ENCODE results near the gene PYY. TPM values are rescaled to one million over a fixed set of nuclear protein-coding genes. Genes with fewer than 3 reads are reported as not detected.
"Not testable (repeated sequence)": the region's sequence is repeated elsewhere in the genome, so short reads cannot be mapped to it uniquely, and the experiment has no call there.

PYY gene
- total RNA-seq, 6 experiments from 2014 or later, result not detected

- no peaks in the 10 kb centered on the region for H3K4me1 ChIP-seq
- H3K4me3 ChIP-seq, result no peak overlapping the region
- intact Hi-C loops (cut with DNase I), result no loop called here
- H3K36me3 ChIP-seq, result no peaks in the 10 kb centered on the region
- H3K27ac ChIP-seq, result no peak overlapping the region
- 70% methylated on average over 9 of the region's 9 CpGs for WGBS (ENCODE audit: insufficient coverage, low coverage, low lambda C conversion rate, missing lambda C conversion rate)
- H3K9me3 ChIP-seq, result no peaks in the 10 kb centered on the region
- no peaks in the 10 kb centered on the region for H3K27me3 ChIP-seq
- no peak for DNase-seq
- no peak for TF ChIP-seq POLR2A (IDR thresholded peaks at IDR 0.05)
- TF ChIP-seq, protein P1, sequence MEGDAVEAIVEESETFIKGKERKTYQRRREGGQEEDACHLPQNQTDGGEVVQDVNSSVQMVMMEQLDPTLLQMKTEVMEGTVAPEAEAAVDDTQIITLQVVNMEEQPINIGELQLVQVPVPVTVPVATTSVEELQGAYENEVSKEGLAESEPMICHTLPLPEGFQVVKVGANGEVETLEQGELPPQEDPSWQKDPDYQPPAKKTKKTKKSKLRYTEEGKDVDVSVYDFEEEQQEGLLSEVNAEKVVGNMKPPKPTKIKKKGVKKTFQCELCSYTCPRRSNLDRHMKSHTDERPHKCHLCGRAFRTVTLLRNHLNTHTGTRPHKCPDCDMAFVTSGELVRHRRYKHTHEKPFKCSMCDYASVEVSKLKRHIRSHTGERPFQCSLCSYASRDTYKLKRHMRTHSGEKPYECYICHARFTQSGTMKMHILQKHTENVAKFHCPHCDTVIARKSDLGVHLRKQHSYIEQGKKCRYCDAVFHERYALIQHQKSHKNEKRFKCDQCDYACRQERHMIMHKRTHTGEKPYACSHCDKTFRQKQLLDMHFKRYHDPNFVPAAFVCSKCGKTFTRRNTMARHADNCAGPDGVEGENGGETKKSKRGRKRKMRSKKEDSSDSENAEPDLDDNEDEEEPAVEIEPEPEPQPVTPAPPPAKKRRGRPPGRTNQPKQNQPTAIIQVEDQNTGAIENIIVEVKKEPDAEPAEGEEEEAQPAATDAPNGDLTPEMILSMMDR (IDR thresholded peaks at IDR 0.05), result no peak
- ATAC-seq, result no peak
Observed at GRCh38 chr17:43976963-43977837, 23.5 kb upstream of the PYY start.

GRCh38 chr17:43975898-43976297 lies 22.2 kb upstream of the PYY start:
- no peaks in the 10 kb centered on the region for H3K27me3 ChIP-seq
- WGBS (ENCODE audit: insufficient coverage, low coverage, low lambda C conversion rate, missing lambda C conversion rate), result 52% methylated on average over 17 of the region's 27 CpGs
- no peaks in the 10 kb centered on the region for H3K9me3 ChIP-seq
- H3K4me3 ChIP-seq, result no peak overlapping the region
- intact Hi-C loops (cut with DNase I), result no loop called here
- H3K36me3 ChIP-seq, result no peaks in the 10 kb centered on the region
- TF ChIP-seq, protein P1 (IDR thresholded peaks at IDR 0.05), result no peak
- no peak for TF ChIP-seq POLR2A (IDR thresholded peaks at IDR 0.05)
- DNase-seq (no peak), ATAC-seq (no peak)
- H3K4me1 ChIP-seq, result no peaks in the 10 kb centered on the region
- no peak overlapping the region for H3K27ac ChIP-seq

DNA sequence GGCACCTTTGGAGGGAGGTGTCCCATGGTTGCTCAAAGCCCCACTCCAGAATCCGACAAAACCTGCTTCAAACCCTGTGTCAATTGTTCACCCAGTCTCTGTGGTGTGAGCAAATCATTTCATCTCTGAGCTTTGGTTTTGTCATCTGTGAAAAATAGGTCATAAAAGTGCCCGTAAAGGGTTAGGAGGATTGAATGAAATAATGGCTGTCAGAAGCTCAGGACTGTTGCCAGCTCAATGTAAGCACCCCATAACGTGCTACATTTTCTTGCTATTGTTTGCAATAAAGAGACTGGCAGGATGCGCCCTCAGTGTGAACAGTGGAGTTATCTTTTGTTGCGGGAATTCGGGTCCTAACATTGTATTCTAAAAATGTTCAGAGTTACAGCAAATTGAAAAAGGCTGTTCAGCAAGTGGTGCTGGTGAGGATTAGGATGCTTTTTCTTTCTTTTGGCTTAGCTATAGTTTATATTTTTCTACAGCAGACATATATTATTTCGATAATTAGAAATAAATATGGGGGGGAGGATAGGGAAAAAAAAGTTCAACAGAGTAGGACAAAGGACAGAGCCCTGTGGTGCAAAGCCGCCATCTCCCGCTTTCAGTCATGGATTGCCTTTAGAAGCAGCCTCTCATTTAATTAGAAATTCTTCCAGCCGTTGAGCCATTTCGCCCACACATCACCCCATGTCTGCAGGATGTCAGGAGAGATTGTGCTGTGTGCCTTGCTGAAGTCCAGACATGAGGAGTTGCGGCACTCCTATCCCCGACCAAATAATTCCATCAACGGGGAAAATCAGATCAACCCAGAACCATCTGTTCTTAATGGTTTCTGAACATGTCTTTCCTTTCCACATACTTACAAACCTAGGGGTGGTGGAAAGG lies 20.9 kb upstream of the PYY start:
- Histone ChIP-seq H3K27ac (no peak overlapping the region), H3K4me1 (no peaks in the 10 kb centered on the region), H3K4me3 (no peak overlapping the region), H3K36me3 (no peaks in the 10 kb centered on the region), H3K27me3 (no peaks in the 10 kb centered on the region), H3K9me3 (no peaks in the 10 kb centered on the region)
- DNase-seq (no peak), ATAC-seq (no peak)
- 66% methylated on average over 13 of the region's 14 CpGs for WGBS (ENCODE audit: insufficient coverage, low coverage, low lambda C conversion rate, missing lambda C conversion rate)
- no peak for TF ChIP-seq POLR2A (IDR thresholded peaks at IDR 0.05)
- TF ChIP-seq, protein P1 (IDR thresholded peaks at IDR 0.05), result no peak
- intact Hi-C loops (cut with DNase I), result no loop called here

DNA sequence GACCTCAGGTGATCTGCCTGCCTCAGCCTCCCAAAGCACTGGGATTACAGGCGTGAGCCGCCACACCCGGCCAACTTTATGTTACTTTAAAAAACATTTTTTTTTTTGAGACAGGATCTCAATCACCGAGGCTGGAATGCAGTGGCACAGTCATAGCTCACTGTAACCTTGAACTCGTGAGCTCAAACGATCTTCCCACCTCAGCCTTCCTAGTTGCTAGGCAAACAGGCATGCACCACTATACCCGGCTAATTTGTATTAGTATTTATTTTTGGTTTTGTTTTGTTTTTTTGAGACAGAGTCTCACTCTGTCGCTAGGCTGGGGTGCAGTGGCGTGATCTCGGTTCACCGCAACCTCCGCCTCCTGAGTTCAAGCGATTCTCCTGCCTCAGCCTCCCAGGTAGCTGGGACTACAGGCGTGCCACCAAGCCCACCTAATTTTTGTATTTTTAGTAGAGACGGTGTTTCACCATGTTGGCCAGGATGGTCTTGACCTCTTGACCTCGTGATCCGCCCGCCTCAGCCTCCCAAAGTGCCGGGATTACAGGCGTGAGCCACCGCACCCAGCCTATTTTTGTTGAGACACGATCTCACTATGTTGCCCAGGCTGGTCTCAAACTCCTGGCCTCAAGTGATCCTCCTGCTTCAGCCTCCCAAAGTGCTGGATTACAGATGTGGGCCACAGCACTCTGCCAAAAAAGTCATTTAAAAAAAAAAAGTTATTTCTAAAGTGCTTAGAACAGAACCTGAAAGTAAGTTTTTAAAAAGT lies 18.9 kb upstream of the PYY start:
- H3K9me3 ChIP-seq; intact Hi-C loops (cut with DNase I); H3K27me3 ChIP-seq; H3K27ac ChIP-seq; DNase-seq; ATAC-seq; H3K36me3 ChIP-seq; H3K4me3 ChIP-seq; H3K4me1 ChIP-seq: not testable (repeated sequence)
- WGBS (ENCODE audit: insufficient coverage, low coverage, low lambda C conversion rate, missing lambda C conversion rate), result 74% methylated on average over 11 of the region's 22 CpGs

- H3K36me3 ChIP-seq; H3K4me1 ChIP-seq; H3K9me3 ChIP-seq; DNase-seq; H3K27me3 ChIP-seq; ATAC-seq; H3K4me3 ChIP-seq; intact Hi-C loops (cut with DNase I); H3K27ac ChIP-seq: not testable (repeated sequence)
- WGBS (ENCODE audit: insufficient coverage, low coverage, low lambda C conversion rate, missing lambda C conversion rate), result 33% methylated on average over 2 of the region's 2 CpGs
Observed at GRCh38 chr17:43971436-43971835, 17.7 kb upstream of the PYY start.

Data from right lobe of liver (tissue), 6 donors.